NCI-H446 (cell line): ENCODE data around the gene GRB2.
"Not testable (repeated sequence)": the region's sequence is repeated elsewhere in the genome, so short reads cannot be mapped to it uniquely, and the experiment has no call there.

Experiments used
- DNase-seq, 2 experiments: peaks; one replicate each; lab custom pipeline; 2025; lab: John Stamatoyannopoulos, UW

GRB2 gene

DNA sequence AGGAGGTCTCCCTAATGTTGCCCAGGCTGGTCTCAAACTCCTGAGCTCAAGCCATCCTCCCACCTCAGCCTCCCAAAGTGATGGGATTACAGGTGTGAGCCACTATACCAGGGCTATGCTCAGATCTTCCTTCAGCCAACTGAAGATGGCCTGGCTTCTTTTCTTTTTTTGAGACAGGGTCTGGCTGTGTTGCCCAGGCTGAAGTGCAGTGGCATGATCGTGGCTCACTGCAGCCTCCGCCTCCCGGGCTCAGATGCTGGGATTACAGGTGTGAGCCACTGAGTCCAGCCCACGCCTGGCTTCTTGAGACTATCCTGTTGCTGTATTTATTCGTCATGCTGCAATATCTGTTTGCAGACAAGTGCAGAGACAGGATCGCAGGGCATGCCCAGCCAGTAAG, 120.4 kb downstream of the GRB2 start:
- DNase-seq: no peak

DNA sequence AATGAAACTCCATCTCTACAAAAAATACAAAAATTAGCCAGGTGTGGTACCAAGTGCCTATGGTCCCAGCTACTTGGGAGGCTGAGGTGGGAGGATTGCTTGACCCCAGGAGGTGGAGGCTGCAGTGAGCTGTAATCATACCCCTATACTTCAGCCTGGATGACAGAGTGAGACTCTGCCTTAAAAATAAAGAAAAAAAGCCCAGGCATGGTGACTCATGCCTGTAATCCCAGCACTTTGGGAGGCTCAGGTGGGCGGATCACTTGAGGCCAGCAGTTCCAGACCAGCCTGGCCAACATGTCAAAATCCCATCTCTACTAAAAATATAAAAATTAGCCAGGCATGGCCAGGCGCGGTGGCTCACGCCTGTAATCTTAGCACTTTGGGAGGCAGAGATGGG, 125.3 kb downstream of the GRB2 start:
- not testable (repeated sequence) for DNase-seq

DNA sequence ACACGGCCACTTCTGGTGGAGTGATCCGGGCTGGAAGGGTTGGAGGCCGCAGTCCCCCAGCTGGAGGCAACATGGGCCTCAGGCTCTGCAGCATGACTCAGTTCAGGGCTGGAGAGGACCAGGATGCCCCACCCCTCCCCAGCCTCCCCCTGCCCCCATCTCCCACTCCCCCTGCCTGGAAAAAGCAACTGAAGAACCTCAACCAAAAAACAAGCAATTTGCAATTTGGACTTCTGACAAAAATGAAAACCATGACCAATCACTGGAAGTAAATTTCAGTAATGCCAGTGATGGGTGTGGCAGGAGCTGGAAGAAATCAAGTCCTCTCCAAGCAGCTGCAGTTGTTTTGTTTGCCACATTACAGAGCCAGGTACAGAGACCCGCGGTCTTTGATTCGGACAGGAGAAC, 127.8 kb downstream of the GRB2 start:
- no peak for DNase-seq

DNA sequence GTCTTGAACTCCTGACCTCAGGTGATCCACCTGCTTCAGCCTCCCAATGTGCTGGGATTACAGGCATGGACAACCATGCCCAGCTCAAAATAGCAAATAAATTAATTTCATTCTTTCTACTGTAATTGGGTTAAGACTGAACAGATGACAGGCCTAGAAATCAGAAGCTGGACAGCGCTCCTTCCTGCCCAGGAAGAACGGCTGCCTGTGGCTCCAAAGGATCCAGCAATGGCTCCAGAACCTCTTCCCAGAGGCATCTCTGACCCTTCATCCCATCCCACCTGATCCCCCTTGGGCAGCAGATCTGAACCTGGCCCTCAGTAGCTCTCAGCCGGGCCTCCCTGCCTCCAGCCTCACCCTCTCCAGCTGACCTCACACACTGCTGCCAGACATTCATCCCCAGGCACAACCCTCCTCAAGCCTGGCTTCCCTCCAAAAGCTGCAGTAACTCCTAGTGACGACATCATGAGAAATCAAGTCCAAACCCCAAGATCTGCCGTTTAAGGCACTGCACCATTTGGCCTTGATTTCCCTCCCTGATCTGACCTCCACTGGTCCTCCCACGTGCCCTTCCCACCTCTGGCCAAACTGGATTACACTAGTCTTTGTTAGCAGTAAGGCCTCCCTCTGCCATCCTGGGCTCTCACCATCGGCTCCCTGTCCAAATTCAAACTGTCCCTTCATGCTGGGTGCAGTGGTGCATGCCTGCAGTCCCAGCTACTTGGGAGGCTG, 131.3 kb downstream of the GRB2 start:
- DNase-seq: no peak

DNA sequence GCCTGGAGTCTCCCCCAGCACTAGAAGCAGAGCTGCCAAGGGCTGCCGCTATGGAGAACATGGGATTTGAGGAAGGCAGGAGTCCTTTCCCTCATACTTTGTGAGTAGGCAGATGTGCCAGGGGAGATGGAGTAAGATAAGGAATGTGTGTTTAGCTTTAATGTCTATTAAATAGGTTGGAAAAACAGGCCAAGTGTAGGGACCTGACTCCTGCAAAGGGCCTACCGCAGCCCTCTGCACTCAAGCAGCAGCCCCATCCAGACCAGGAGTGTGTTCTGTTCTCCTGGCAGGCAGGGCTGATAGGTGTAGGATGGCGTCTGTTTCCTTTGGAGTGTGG, 132.7 kb downstream of the GRB2 start:
- DNase-seq: peak in 1 of 2 experiments; percentile 34

GRCh38 chr17:75271955-75272847, 133.3 kb downstream of the GRB2 start:
- DNase-seq: peak in 1 of 2 experiments; percentile 69

DNA sequence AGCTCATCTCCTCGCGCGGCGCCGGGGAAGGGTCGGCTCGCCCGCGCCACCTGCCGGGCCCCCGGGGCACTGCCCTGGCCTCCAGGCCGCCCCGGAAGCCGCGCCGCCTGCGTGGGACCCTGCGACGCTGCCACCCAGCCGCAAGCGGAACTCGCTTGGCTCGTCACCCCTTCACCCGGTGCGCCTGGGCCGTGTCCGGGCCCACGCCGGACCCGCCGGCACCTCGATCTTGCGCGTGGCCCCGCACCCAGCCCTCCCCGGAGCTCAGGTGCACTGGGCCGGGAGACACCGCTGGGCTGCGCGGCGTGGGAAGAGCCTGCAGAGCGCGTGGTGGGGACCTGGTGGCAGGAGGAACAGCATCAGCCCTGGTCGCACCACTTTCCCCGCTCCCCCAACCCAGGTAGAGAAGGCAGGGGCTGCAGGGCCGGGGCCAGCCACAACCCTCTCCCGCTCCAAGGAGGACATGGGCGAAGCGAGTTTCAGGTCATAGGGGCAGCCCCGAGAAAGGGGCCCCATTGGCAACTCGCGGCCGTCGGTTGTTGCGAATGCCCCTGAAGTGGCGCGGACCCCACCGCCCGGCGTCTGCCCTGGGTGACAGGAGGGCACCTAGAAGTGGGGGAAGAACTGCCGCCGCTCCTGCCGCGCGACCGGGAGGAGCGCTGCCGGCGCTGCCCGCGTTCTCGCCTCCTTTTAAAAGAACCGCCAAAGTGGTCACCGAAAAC, 134.1 kb downstream of the GRB2 start:
- DNase-seq: peak; percentile 29 to 89

DNA sequence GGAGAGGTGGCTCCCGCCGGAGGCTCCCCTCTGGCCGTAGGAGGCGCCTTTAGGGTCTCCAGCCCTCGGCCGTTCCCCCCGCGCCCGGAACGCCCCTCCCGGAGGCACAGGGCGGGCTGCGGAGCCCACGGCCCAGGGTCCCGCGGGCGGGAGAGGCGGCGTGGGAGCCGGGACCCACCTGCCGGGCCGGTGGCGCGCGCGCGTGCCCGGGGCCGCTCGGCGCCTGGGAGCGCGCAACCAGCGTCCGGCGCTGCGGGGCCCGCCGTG, 134.6 kb downstream of the GRB2 start, which contains the start of gene MIF4GD:
TSS of gene MIF4GD (minus strand) at position 266 of the 267 bp plus-strand sequence. CDS start 1,036 bp downstream, outside the sequence.
- no peak for DNase-seq

DNA sequence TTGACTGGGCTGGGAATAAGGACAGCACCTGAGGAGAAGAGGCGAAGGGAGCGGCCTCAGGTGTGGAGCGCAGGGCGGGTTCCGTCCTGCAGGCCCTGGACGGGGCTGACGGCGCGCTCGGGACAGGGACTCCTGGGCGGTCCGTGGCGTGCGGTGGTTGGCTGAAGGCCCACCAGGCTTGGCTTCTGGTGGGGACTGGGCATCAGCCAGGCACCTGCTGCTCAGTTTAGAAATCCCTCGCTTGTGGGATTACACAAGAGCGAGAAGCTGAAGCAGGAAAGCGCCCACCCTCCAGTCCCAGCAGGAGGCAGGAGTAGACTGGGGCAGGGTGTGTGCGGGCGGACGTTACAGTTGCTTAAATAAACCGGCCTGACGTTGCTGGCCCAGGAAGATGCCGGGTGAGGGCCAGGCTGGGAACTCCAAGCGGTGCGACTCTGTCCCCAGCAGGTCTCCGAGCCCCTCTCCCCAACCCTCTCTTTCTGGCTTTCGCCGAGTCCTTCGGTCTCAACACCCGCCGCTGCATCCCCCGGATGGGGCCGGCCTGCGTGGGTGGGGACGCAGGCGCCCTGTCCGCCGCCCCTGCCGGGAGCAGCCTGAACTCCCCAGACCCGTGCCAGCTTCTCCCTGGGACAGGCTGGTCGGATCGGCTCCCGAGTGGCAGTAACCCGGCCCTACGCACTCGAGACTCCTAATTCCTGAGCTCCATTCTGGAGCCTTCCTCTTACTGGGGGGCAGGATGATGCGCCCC, 135.1 kb downstream of the GRB2 start:
- DNase-seq: peak in 1 of 2 experiments; percentile 64

- no peak for DNase-seq
Measured at GRCh38 chr17:75269844-75270217, 135.6 kb downstream of the GRB2 start.
